ENCODE data around the gene MAP3K1.

MAP3K1 gene

GRCh38 chr5:56893251-56893951 is 78.1 kb downstream of the MAP3K1 start:
- TF ChIP-seq, protein P1, sequence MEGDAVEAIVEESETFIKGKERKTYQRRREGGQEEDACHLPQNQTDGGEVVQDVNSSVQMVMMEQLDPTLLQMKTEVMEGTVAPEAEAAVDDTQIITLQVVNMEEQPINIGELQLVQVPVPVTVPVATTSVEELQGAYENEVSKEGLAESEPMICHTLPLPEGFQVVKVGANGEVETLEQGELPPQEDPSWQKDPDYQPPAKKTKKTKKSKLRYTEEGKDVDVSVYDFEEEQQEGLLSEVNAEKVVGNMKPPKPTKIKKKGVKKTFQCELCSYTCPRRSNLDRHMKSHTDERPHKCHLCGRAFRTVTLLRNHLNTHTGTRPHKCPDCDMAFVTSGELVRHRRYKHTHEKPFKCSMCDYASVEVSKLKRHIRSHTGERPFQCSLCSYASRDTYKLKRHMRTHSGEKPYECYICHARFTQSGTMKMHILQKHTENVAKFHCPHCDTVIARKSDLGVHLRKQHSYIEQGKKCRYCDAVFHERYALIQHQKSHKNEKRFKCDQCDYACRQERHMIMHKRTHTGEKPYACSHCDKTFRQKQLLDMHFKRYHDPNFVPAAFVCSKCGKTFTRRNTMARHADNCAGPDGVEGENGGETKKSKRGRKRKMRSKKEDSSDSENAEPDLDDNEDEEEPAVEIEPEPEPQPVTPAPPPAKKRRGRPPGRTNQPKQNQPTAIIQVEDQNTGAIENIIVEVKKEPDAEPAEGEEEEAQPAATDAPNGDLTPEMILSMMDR (conservative IDR thresholded peaks at IDR 0.05), result no peak
- no peak overlapping the region for H3K27ac ChIP-seq

GRCh38 chr5:56896763-56897162 is 81.4 kb downstream of the MAP3K1 start:
- TF ChIP-seq, protein P1 (conservative IDR thresholded peaks at IDR 0.05), result no peak
- H3K27ac ChIP-seq, result no peak overlapping the region

DNA sequence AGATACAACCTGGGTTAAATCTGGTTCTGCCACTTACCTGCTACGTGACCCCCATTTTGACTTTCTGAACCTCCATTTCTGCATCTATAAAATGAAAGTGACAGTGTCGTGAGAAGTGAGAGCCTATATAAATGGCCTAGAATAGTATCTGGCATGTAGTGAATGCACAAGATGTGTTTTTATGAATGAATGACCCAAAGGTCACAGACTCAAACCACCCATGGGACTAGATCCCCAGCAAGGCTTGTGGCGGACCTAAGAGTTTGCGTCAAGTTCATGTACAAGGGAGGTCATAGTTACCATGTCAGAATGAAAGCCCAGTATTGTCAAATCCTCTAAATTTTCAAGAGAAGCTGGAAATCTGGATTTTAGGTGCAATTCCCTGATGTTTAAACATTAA is 82.9 kb downstream of the MAP3K1 start:
- TF ChIP-seq, protein P1 (conservative IDR thresholded peaks at IDR 0.05), result no peak
- H3K27ac ChIP-seq, result no peak overlapping the region

DNA sequence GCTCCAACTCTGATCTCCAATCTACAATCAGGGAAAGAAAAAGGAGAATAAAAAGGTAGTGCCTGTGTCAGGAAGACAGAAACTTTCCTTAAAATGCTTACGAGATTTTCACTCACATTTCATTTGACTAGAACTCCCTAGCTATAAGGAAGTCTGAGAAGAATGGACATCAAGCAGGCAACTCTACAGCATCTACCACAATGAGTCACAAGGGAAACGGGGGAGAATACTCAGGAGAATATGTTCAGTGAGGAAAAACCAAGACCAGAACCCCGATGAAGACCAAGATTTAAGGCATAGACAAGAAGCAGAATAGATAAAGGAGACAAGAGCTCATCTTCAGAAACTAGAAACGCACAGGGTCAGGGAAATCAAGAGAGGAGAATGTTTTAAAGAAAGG is 85.0 kb downstream of the MAP3K1 start:
- TF ChIP-seq, protein P1 (conservative IDR thresholded peaks at IDR 0.05), result no peak
- no peak overlapping the region for H3K27ac ChIP-seq

DNA sequence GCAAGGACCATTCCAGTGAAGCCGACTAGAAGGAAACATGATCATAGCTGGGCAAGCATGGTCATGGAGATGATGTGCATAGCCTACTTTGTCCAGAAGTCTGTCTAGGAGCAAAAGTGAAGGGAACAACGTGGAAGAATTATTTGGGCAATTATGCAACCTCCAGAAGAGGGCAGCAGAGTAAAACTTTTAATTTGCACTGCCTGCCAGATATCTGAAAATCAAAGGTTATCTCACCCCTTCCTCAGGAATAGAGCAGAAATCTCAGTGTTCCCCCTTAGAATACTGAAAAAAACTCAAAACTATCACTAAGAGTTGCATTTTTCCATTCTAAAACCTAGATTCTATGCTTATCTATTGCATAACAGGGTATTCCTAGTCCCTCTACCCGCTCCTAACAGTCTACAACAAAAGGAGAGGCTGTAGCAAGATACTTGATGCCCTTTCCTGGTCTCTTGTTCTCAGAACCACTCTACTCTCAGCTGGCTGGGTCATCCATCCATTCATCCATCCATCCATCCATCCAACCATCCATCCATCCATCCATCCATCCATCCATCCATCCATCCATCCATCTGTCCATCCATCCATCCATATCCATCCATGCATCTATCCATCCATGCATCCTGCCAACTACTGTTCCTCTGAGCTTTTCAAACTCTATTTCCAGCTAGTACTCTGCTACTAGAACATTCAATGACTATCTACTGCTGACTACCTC is 85.7 kb downstream of the MAP3K1 start:
- no peak overlapping the region for H3K27ac ChIP-seq
- TF ChIP-seq, protein P1 (conservative IDR thresholded peaks at IDR 0.05), result peak; percentile 81

DNA sequence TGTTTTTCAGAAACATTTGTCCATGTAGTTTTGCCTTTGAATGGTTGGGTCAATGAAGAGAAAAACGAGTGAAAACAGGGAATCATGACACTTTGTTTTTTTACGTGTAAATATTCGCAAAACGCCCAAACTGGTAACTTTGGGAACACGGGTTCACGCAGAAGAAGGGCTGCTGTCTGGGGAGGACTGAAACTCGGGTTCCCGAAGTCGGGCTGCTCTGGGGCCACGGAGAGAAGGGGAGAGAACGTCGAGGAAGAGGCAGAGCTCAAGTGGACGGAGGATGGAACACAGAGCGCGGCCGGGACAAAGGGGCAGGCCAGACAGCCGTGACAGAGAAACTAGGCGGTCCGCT is 93.6 kb downstream of the MAP3K1 start:
- TF ChIP-seq, protein P1 (conservative IDR thresholded peaks at IDR 0.05), result no peak
- H3K27ac ChIP-seq, result peak overlapping the region; percentile 89

GRCh38 chr5:56909294-56910209 is 94.2 kb downstream of the MAP3K1 start, which contains the start of gene SETD9:
Gene SETD9, plus strand, starts transcription at chr5:56909596. Its CDS starts 50 bp downstream, at chr5:56909646.
- TF ChIP-seq, protein P1 (conservative IDR thresholded peaks at IDR 0.05), result no peak

More at GRCh38 chr5:56909294-56910209, 94.2 kb downstream of the MAP3K1 start, which contains the start of gene SETD9:
- peak within 1 kb of the TSS; percentile 89 for H3K27ac ChIP-seq
